NB4 (cell line): ENCODE data around the gene GRB10.
A peak's percentile ranks its signal among the peaks of the same experiment; 100 is the strongest.

Experiments used
- DNase-seq: peaks from one replicate; pipeline ENCODE4 v3.0.0; 2010; ENCODE audit warnings: low read depth
- H3K4me3 ChIP-seq: one replicate; pipeline ENCODE4 v1.5.1; 2011; ENCODE audit warnings: mild to moderate bottlenecking, low read depth, low read length, moderate library complexity
- CTCF ChIP-seq: IDR thresholded peaks from one replicate; pipeline ENCODE4 v1.5.1; 2012; ENCODE audit warnings: low read depth, low read length
- MAX ChIP-seq: IDR thresholded peaks from 2 replicates; pipeline ENCODE4 v1.6.1; 2011; ENCODE audit warnings: low read depth, low read length
- MYC ChIP-seq: IDR thresholded peaks from 2 replicates; pipeline ENCODE4 v1.6.1; 2011; ENCODE audit warnings: low read depth, low read length
- POLR2A ChIP-seq: IDR thresholded peaks from 2 replicates; pipeline ENCODE4 v1.6.1; 2011; ENCODE audit warnings: mild to moderate bottlenecking; ENCODE audit not compliant: insufficient read length; ENCODE audit errors: extremely low read depth

Gene GRB10

GRCh38 chr7:50751146-50751545, 31.6 kb downstream of the GRB10 start:
- TF ChIP-seq MYC (no peak), POLR2A (no peak), MAX (no peak), CTCF (no peak)
- no peak for DNase-seq
- H3K4me3 ChIP-seq = no peak overlapping the region

- TF ChIP-seq MYC (no peak), CTCF (no peak), POLR2A (no peak), MAX (no peak)
- DNase-seq = no peak
Observed at GRCh38 chr7:50749896-50750295, 32.8 kb downstream of the GRB10 start.

GRCh38 chr7:50748472-50748871, 34.2 kb downstream of the GRB10 start:
- H3K4me3 ChIP-seq = no peak overlapping the region
- TF ChIP-seq CTCF (no peak), MAX (no peak), MYC (no peak), POLR2A (no peak)
- no peak for DNase-seq

More at GRCh38 chr7:50749896-50750295, 32.8 kb downstream of the GRB10 start:
- no peak overlapping the region for H3K4me3 ChIP-seq

- H3K4me3 ChIP-seq = no peak overlapping the region
- TF ChIP-seq POLR2A = no peak
- no peak for TF ChIP-seq MAX
- TF ChIP-seq CTCF = no peak
- no peak for TF ChIP-seq MYC
- DNase-seq = no peak
Observed at GRCh38 chr7:50745835-50746234, 36.9 kb downstream of the GRB10 start.

GRCh38 chr7:50745336-50745735, 37.4 kb downstream of the GRB10 start:
- DNase-seq = no peak
- TF ChIP-seq CTCF (no peak), MYC (no peak), MAX (no peak), POLR2A (no peak)
- no peak overlapping the region for H3K4me3 ChIP-seq

GRCh38 chr7:50743893-50744292, 38.8 kb downstream of the GRB10 start:
- DNase-seq = no peak
- no peak for TF ChIP-seq POLR2A
- no peak for TF ChIP-seq MYC
- TF ChIP-seq MAX = peak; percentile 10; the same call in 1 of the 2 replicates
- TF ChIP-seq CTCF = no peak
- no peak overlapping the region for H3K4me3 ChIP-seq
